Activated T-helper 17 cell treated with anti-CD3 and anti-CD28 coated beads, Interleukin-2, amount 50 U/mL, for 72 hours (primary cell): ENCODE data around the gene NOS1. TPM values are rescaled to one million over a fixed set of nuclear protein-coding genes. Genes with fewer than 3 reads are reported as not detected.
"Not testable (repeated sequence)": the region's sequence is repeated elsewhere in the genome, so short reads cannot be mapped to it uniquely, and the experiment has no call there.

Experiments used
- ATAC-seq: fragments of 150-1000 bp; cut with Tn5 transposase; replicated peaks from 2 replicates; pipeline ENCODE4 v1.10.0; 2021; ENCODE audit warnings: mild to moderate bottlenecking, moderate library complexity
- H3K27ac Mint-ChIP-seq: one replicate; pipeline ENCODE4 v1.8.0; 2022; ENCODE audit warnings: mixed read lengths
- H3K27me3 Mint-ChIP-seq: one replicate; pipeline ENCODE4 v1.8.0; 2022; ENCODE audit warnings: mixed read lengths
- H3K36me3 Mint-ChIP-seq: one replicate; pipeline ENCODE4 v1.8.0; 2022; ENCODE audit warnings: low read depth, mild to moderate bottlenecking, mixed read lengths
- H3K4me1 Mint-ChIP-seq: one replicate; pipeline ENCODE4 v1.8.0; 2022; ENCODE audit warnings: mixed read lengths
- H3K4me3 Mint-ChIP-seq: one replicate; pipeline ENCODE4 v1.8.0; 2022; ENCODE audit warnings: mild to moderate bottlenecking, mixed read lengths
- H3K9me3 Mint-ChIP-seq: one replicate; pipeline ENCODE4 v1.8.0; 2022; ENCODE audit warnings: mixed read lengths
- total RNA-seq, 2 donors: library from RNA; stranded (reverse); gene quantifications; one replicate each; pipeline ENCODE4 v1.2.3, GENCODE V29; 2022

NOS1 gene
- total RNA-seq, 2 donors from 2014 or later = 0.03 TPM; not detected in 1

- Mint-ChIP-seq H3K4me1 (no peaks in the 10 kb centered on the region), H3K4me3 (no peak overlapping the region), H3K27ac (no peak overlapping the region), H3K27me3 (peaks cover 22% of the 10 kb centered on the region), H3K9me3 (no peaks in the 10 kb centered on the region), H3K36me3 (no peaks in the 10 kb centered on the region)
- ATAC-seq = no peak
Observed at GRCh38 chr12:117235261-117235660, 126.2 kb downstream of the NOS1 start.

- Mint-ChIP-seq H3K27ac (no peak overlapping the region), H3K36me3 (no peaks in the 10 kb centered on the region), H3K4me1 (no peaks in the 10 kb centered on the region), H3K4me3 (no peak overlapping the region), H3K9me3 (no peaks in the 10 kb centered on the region), H3K27me3 (peaks cover 23% of the 10 kb centered on the region)
- no peak for ATAC-seq
Observed at GRCh38 chr12:117234441-117234840, 127.0 kb downstream of the NOS1 start.

GRCh38 chr12:117231750-117232149 is 129.7 kb downstream of the NOS1 start:
- Mint-ChIP-seq H3K4me1 (no peaks in the 10 kb centered on the region), H3K4me3 (no peak overlapping the region), H3K36me3 (no peaks in the 10 kb centered on the region), H3K9me3 (no peaks in the 10 kb centered on the region), H3K27me3 (peaks cover 35% of the 10 kb centered on the region), H3K27ac (no peak overlapping the region)
- no peak for ATAC-seq

GRCh38 chr12:117228239-117228638 is 133.2 kb downstream of the NOS1 start:
- Mint-ChIP-seq H3K36me3 (no peaks in the 10 kb centered on the region), H3K4me1 (no peaks in the 10 kb centered on the region), H3K27me3 (peaks cover 31% of the 10 kb centered on the region), H3K4me3 (no peak overlapping the region), H3K27ac (no peak overlapping the region), H3K9me3 (no peaks in the 10 kb centered on the region)
- ATAC-seq = no peak

- peaks cover 31% of the 10 kb centered on the region for H3K27me3 Mint-ChIP-seq
- ATAC-seq = no peak
- no peak overlapping the region for H3K4me3 Mint-ChIP-seq
- no peak overlapping the region for H3K27ac Mint-ChIP-seq
- H3K4me1 Mint-ChIP-seq = no peaks in the 10 kb centered on the region
- no peaks in the 10 kb centered on the region for H3K36me3 Mint-ChIP-seq
- no peaks in the 10 kb centered on the region for H3K9me3 Mint-ChIP-seq
Observed at GRCh38 chr12:117227000-117227653, 134.3 kb downstream of the NOS1 start.

GRCh38 chr12:117226505-117226904 is 134.9 kb downstream of the NOS1 start:
- Mint-ChIP-seq H3K27me3 (peaks cover 27% of the 10 kb centered on the region), H3K36me3 (no peaks in the 10 kb centered on the region), H3K4me3 (no peak overlapping the region), H3K4me1 (no peaks in the 10 kb centered on the region), H3K27ac (no peak overlapping the region), H3K9me3 (no peaks in the 10 kb centered on the region)
- ATAC-seq = peak; percentile 60

GRCh38 chr12:117225179-117225578 is 136.2 kb downstream of the NOS1 start:
- Mint-ChIP-seq H3K27me3 (peaks cover 20% of the 10 kb centered on the region), H3K4me3 (no peak overlapping the region), H3K27ac (no peak overlapping the region), H3K9me3 (no peaks in the 10 kb centered on the region), H3K4me1 (no peaks in the 10 kb centered on the region), H3K36me3 (no peaks in the 10 kb centered on the region)
- ATAC-seq = no peak

GRCh38 chr12:117220947-117221346 is 140.5 kb downstream of the NOS1 start:
- H3K36me3 Mint-ChIP-seq, H3K9me3 Mint-ChIP-seq, H3K4me1 Mint-ChIP-seq, H3K27ac Mint-ChIP-seq, ATAC-seq, H3K4me3 Mint-ChIP-seq: not testable (repeated sequence)
- peaks cover 16% of the 10 kb centered on the region for H3K27me3 Mint-ChIP-seq

GRCh38 chr12:117218149-117218548 is 143.3 kb downstream of the NOS1 start:
- no peak overlapping the region for H3K4me3 Mint-ChIP-seq
- ATAC-seq = no peak
- H3K36me3 Mint-ChIP-seq = no peaks in the 10 kb centered on the region
- H3K27ac Mint-ChIP-seq = no peak overlapping the region
- no peaks in the 10 kb centered on the region for H3K9me3 Mint-ChIP-seq
- H3K4me1 Mint-ChIP-seq = no peaks in the 10 kb centered on the region
- peaks cover 11% of the 10 kb centered on the region for H3K27me3 Mint-ChIP-seq

- Mint-ChIP-seq H3K4me3 (no peak overlapping the region), H3K27ac (no peak overlapping the region), H3K27me3 (peaks cover 15% of the 10 kb centered on the region), H3K4me1 (no peaks in the 10 kb centered on the region), H3K36me3 (no peaks in the 10 kb centered on the region), H3K9me3 (no peaks in the 10 kb centered on the region)
- ATAC-seq = no peak
Observed at GRCh38 chr12:117216686-117217085, 144.7 kb downstream of the NOS1 start.

- ATAC-seq = no peak
- Mint-ChIP-seq H3K9me3 (no peaks in the 10 kb centered on the region), H3K36me3 (no peaks in the 10 kb centered on the region), H3K4me1 (no peaks in the 10 kb centered on the region), H3K27me3 (peaks cover 16% of the 10 kb centered on the region), H3K27ac (no peak overlapping the region), H3K4me3 (no peak overlapping the region)
Observed at GRCh38 chr12:117214797-117215196, 146.6 kb downstream of the NOS1 start.

GRCh38 chr12:117213295-117213808 is 148.1 kb downstream of the NOS1 start:
- no peaks in the 10 kb centered on the region for H3K9me3 Mint-ChIP-seq
- H3K36me3 Mint-ChIP-seq = no peaks in the 10 kb centered on the region
- H3K27ac Mint-ChIP-seq = no peak overlapping the region
- ATAC-seq = no peak
- H3K4me1 Mint-ChIP-seq = no peaks in the 10 kb centered on the region
- peaks cover 10% of the 10 kb centered on the region for H3K27me3 Mint-ChIP-seq
- no peak overlapping the region for H3K4me3 Mint-ChIP-seq

- Mint-ChIP-seq H3K9me3 (no peaks in the 10 kb centered on the region), H3K4me1 (no peaks in the 10 kb centered on the region), H3K36me3 (no peaks in the 10 kb centered on the region), H3K27me3 (peaks cover 15% of the 10 kb centered on the region), H3K27ac (no peak overlapping the region), H3K4me3 (no peak overlapping the region)
- ATAC-seq = peak; percentile 64
Observed at GRCh38 chr12:117212563-117213190, 148.7 kb downstream of the NOS1 start.

- ATAC-seq = no peak
- Mint-ChIP-seq H3K9me3 (no peaks in the 10 kb centered on the region), H3K4me1 (no peaks in the 10 kb centered on the region)
Observed at GRCh38 chr12:117210266-117210918, 151.0 kb downstream of the NOS1 start.

GRCh38 chr12:117209626-117210025 is 151.8 kb downstream of the NOS1 start:
- H3K9me3 Mint-ChIP-seq = no peaks in the 10 kb centered on the region
- H3K36me3 Mint-ChIP-seq = no peaks in the 10 kb centered on the region
- no peak overlapping the region for H3K27ac Mint-ChIP-seq
- peaks cover 3% of the 10 kb centered on the region for H3K4me1 Mint-ChIP-seq
- peaks cover 18% of the 10 kb centered on the region for H3K27me3 Mint-ChIP-seq
- ATAC-seq = no peak
- H3K4me3 Mint-ChIP-seq = no peak overlapping the region

More at GRCh38 chr12:117210266-117210918, 151.0 kb downstream of the NOS1 start:
- peaks cover 15% of the 10 kb centered on the region for H3K27me3 Mint-ChIP-seq
- H3K4me3 Mint-ChIP-seq = no peak overlapping the region
- no peaks in the 10 kb centered on the region for H3K36me3 Mint-ChIP-seq
- H3K27ac Mint-ChIP-seq = no peak overlapping the region
